K562 (cell line): Measurements from ENCODE around the gene NRGN. TPM values are rescaled to one million over a fixed set of nuclear protein-coding genes. Genes with fewer than 3 reads are reported as not detected.
A peak's percentile ranks its signal among the peaks of the same experiment; 100 is the strongest.

Experiments
- CUX1 ChIP-seq: fragments of 200-800 bp; sonication (Bioruptor generic); IDR thresholded peaks from 2 replicates; pipeline ENCODE4 v1.6.1; 2016; ENCODE audit warnings: missing genetic modification characterization, missing compliant biosample characterization
- CXXC5 ChIP-seq: fragments of 250-450 bp; sonication (Bioruptor Pico); IDR thresholded peaks from 2 replicates; pipeline ENCODE4 v1.8.0; 2022; ENCODE audit warnings: inconsistent platforms, mild to moderate bottlenecking, moderate library complexity
- FOSL1 ChIP-seq: fragments of 200-800 bp; sonication (Bioruptor generic); conservative IDR thresholded peaks from 2 replicates; pipeline ENCODE4 v1.6.1; 2016; ENCODE audit warnings: missing genetic modification characterization, missing compliant biosample characterization
- GABPB2 ChIP-seq: fragments of 250-450 bp; sonication (Bioruptor Pico); conservative IDR thresholded peaks from 2 replicates; pipeline ENCODE4 v1.5.1; 2021; ENCODE audit warnings: mild to moderate bottlenecking
- HDGF ChIP-seq: fragments of 450-650 bp; IDR thresholded peaks from 2 replicates; pipeline ENCODE4 v1.6.1; 2016
- ID3 ChIP-seq, 2 experiments: fragments of 250-450 bp in 1 of 2; fragments of 450-650 bp in 1 of 2; sonication (Bioruptor Pico) in 1 of 2; IDR thresholded peaks; 2 replicates each; pipeline versions ENCODE4 v1.6.1 to v1.8.0; 2016 to 2021; ENCODE audit warnings: mild to moderate bottlenecking in 2 of 2, moderate library complexity in 2 of 2, missing compliant biosample characterization in 1 of 2, missing genetic modification characterization in 1 of 2
- JUN ChIP-seq, 2 experiments: sonication (generic) in 1 of 2; formaldehyde crosslinking in 1 of 2; IDR thresholded peaks; 2 replicates each; pipeline versions ENCODE4 v1.6.1 to v1.8.0; 2012 to 2022; ENCODE audit warnings: borderline replicate concordance in 2 of 2, mild to moderate bottlenecking in 2 of 2, improper control_type of control experiment in 1 of 2, low read depth in 1 of 2, low read length in 1 of 2, missing genetic modification reagents in 1 of 2
- NCOA4 ChIP-seq: fragments of 450-650 bp; IDR thresholded peaks from 2 replicates; pipeline ENCODE4 v1.6.1; 2018; ENCODE audit warnings: mild to moderate bottlenecking; ENCODE audit not compliant: partially characterized antibody
- NR4A1 ChIP-seq, 2 experiments: fragments of 250-450 bp in 1 of 2; fragments of 450-650 bp in 1 of 2; sonication (Bioruptor Pico) in 1 of 2; IDR thresholded peaks; 2 replicates each; pipeline versions ENCODE4 v1.4.0 to v1.6.1; 2016 to 2020; ENCODE audit warnings: mild to moderate bottlenecking in 2 of 2, missing compliant biosample characterization in 1 of 2, missing genetic modification characterization in 1 of 2, moderate library complexity in 1 of 2
- TEAD2 ChIP-seq: fragments of 450-650 bp; IDR thresholded peaks from 2 replicates; pipeline ENCODE4 v1.6.1; 2016; ENCODE audit warnings: missing genetic modification characterization, control low read depth, missing compliant biosample characterization
- TFE3 ChIP-seq: fragments of 450-650 bp; formaldehyde crosslinking; IDR thresholded peaks from 2 replicates; pipeline ENCODE4 v1.4.0; 2020; ENCODE audit warnings: mild to moderate bottlenecking, mixed read lengths
- USF2 ChIP-seq: sonication (generic); formaldehyde crosslinking; IDR thresholded peaks from 2 replicates; pipeline ENCODE4 v1.5.0; 2020; ENCODE audit warnings: missing genetic modification reagents
- ZC3H4 ChIP-seq: sonication (generic); formaldehyde crosslinking; IDR thresholded peaks from 2 replicates; pipeline ENCODE4 v1.9.0; 2021; ENCODE audit warnings: missing genetic modification reagents, borderline replicate concordance
- ZC3H8 ChIP-seq: fragments of 450-650 bp; IDR thresholded peaks from 2 replicates; pipeline ENCODE4 v1.6.1; 2017
- ZNF395 ChIP-seq: fragments of 200-800 bp; sonication (Bioruptor generic); IDR thresholded peaks from 2 replicates; pipeline ENCODE4 v1.6.1; 2017; ENCODE audit warnings: missing genetic modification characterization, missing compliant biosample characterization
- ZNF75A ChIP-seq: fragments of 450-650 bp; formaldehyde crosslinking; IDR thresholded peaks from 2 replicates; pipeline ENCODE4 v1.4.0; 2020; ENCODE audit warnings: mild to moderate bottlenecking
- ZSCAN29 ChIP-seq: fragments of 450-650 bp; IDR thresholded peaks from 2 replicates; pipeline ENCODE4 v1.6.1; 2017
- polyA plus RNA-seq, 8 experiments: library from polyadenylated mRNA; depleted of rRNA in 4 of 8; stranded (reverse) in 5 of 8; unstranded in 3 of 8; fragments of >200 nt; fragmentation: Nextera tagmentation in 2 of 8; fragmentation: Illumina TruSeq in 1 of 8; extraction: Ambion mirVana in 2 of 8; extraction: Trizol in 1 of 8; gene quantifications; 2 replicates each; pipeline versions ENCODE4 v1.2.1 to v1.2.3, GENCODE V29; 2011 to 2014; ENCODE audit warnings: inconsistent platforms in 1 of 8, missing spikeins in 1 of 8
- total RNA-seq, 7 experiments: library from RNA; depleted of rRNA in 6 of 7; stranded (reverse); fragments of >200 nt in 6 of 7; fragmentation: Illumina TruSeq in 2 of 7; extraction: Trizol in 2 of 7; gene quantifications; 2 replicates each; pipeline versions ENCODE4 v1.2.1 to v1.2.3, GENCODE V29; 2011 to 2021; ENCODE audit warnings: low replicate concordance in 1 of 7

The NRGN gene
- total and polyA plus RNA-seq, 9 of the 15 experiments (the other 6 are each of a cell fraction or from before 2014, with no cell fraction given) = 0.29 to 7.8 (median 3.5) TPM; not detected in 2

GRCh38 chr11:124763156-124763947 is 23.6 kb downstream of the NRGN start (continued):
- TF ChIP-seq TFE3 (CRISPR knock-in tag) = no peak
- no peak for TF ChIP-seq ZNF395 (CRISPR knock-in tag)
- TF ChIP-seq ZNF75A (CRISPR knock-in tag) = no peak
- 0 out of 2 replicates have a peak, but pooled peaks have one; percentile 7 for TF ChIP-seq FOSL1 (tag)
- TF ChIP-seq CXXC5 (CRISPR knock-in tag) = peak; percentile 51; the same call in 1 of the 2 replicates
- no peak for TF ChIP-seq GABPB2 (CRISPR knock-in tag)
- TF ChIP-seq USF2 = no peak
- no peak for TF ChIP-seq NCOA4
- no peak for TF ChIP-seq JUN (IDR thresholded peaks at IDR 0.05; ENCODE audit: borderline replicate concordance, low read depth, low read length)
- TF ChIP-seq JUN (CRISPR knock-in tag; IDR thresholded peaks at IDR 0.05; ENCODE audit: borderline replicate concordance) = no peak
- no peak for TF ChIP-seq TEAD2 (tag)
- no peak for TF ChIP-seq ZC3H8
- no peak for TF ChIP-seq ID3 (CRISPR knock-in tag; IDR thresholded peaks at IDR 0.05)
- TF ChIP-seq ID3 (tag; IDR thresholded peaks at IDR 0.05) = no peak
- TF ChIP-seq ZSCAN29 = no peak
- no peak for TF ChIP-seq NR4A1 (CRISPR knock-in tag; IDR thresholded peaks at IDR 0.05)
- no peak for TF ChIP-seq NR4A1 (tag; IDR thresholded peaks at IDR 0.05)
- no peak for TF ChIP-seq CUX1 (CRISPR knock-in tag)
- TF ChIP-seq HDGF = no peak
- no peak for TF ChIP-seq ZC3H4 (CRISPR knock-in tag)
